ENCODE measurements around the gene CPNE7. TPM values are rescaled to one million over a fixed set of nuclear protein-coding genes. Genes with fewer than 3 reads are reported as not detected.

Gene CPNE7
- total and polyA plus RNA-seq, 2 of the 13 experiments (the other 11 are each of a cell fraction or from before 2014, with no cell fraction given) = 0.59 TPM; not detected in 1

- TF ChIP-seq USF2 (IDR thresholded peaks at IDR 0.05; ENCODE audit: low read depth, low read length) (no peak), USF2 (CRISPR knock-in tag; IDR thresholded peaks at IDR 0.05; ENCODE audit: borderline replicate concordance) (no peak), ZNF7 (CRISPR knock-in tag; IDR thresholded peaks at IDR 0.05) (no peak), ZNF10 (CRISPR knock-in tag; IDR thresholded peaks at IDR 0.05; ENCODE audit: borderline replicate concordance, low read depth) (0 out of 2 replicates have a peak, but pooled peaks have one; percentile 68), KLF13 (CRISPR knock-in tag; IDR thresholded peaks at IDR 0.05) (peak; percentile 52; the same call in 1 of the 2 replicates), ATF2 (CRISPR knock-in tag; IDR thresholded peaks at IDR 0.05) (no peak), SIN3A (IDR thresholded peaks at IDR 0.05; ENCODE audit: borderline replicate concordance, low read depth, low read length) (no peak), IRF9 (CRISPR knock-in tag; IDR thresholded peaks at IDR 0.05; ENCODE audit: borderline replicate concordance) (0 out of 2 replicates have a peak, but pooled peaks have one; percentile 3), DR1 (CRISPR knock-in tag; IDR thresholded peaks at IDR 0.05) (no peak), ZNF616 (CRISPR knock-in tag; IDR thresholded peaks at IDR 0.05; ENCODE audit: low read depth) (no peak), ZNF350 (CRISPR knock-in tag; IDR thresholded peaks at IDR 0.05; ENCODE audit: borderline replicate concordance, low read depth) (0 out of 2 replicates have a peak, but pooled peaks have one; percentile 0), ZBTB2 (CRISPR knock-in tag; IDR thresholded peaks at IDR 0.05; ENCODE audit: low read depth) (no peak), MATR3 (CRISPR knock-in tag; IDR thresholded peaks at IDR 0.05) (no peak), ZNF75D (CRISPR knock-in tag; IDR thresholded peaks at IDR 0.05; ENCODE audit: borderline replicate concordance) (no peak), CHCHD3 (CRISPR knock-in tag; IDR thresholded peaks at IDR 0.05) (no peak), ZNF790 (CRISPR knock-in tag; IDR thresholded peaks at IDR 0.05; ENCODE audit: borderline replicate concordance) (no peak), ZNF589 (CRISPR knock-in tag; conservative IDR thresholded peaks at IDR 0.05) (no peak), ZNF232 (CRISPR knock-in tag; IDR thresholded peaks at IDR 0.05; ENCODE audit: borderline replicate concordance) (0 out of 2 replicates have a peak, but pooled peaks have one; percentile 52), BHLHE40 (IDR thresholded peaks at IDR 0.05; ENCODE audit: low read length) (0 out of 2 replicates have a peak, but pooled peaks have one; percentile 46), ZBTB38 (CRISPR knock-in tag; IDR thresholded peaks at IDR 0.05) (peak; percentile 70; the same call in 1 of the 2 replicates), EZH2 (conservative IDR thresholded peaks at IDR 0.05; ENCODE audit: low read depth, low read length) (no peak), SYNCRIP (IDR thresholded peaks at IDR 0.05; ENCODE audit: insufficient read depth, low read depth, low read length) (no peak), CENPBD1 (CRISPR knock-in tag; IDR thresholded peaks at IDR 0.05; ENCODE audit: borderline replicate concordance, low read depth) (no peak)
These were observed 3.5 kb upstream of the CPNE7 start (continued) for GRCh38 chr16:89572073-89572484.

Data from HepG2 (cell line).